ENCODE results near the gene EOLA2.
"Not testable (repeated sequence)": the region's sequence is repeated elsewhere in the genome, so short reads cannot be mapped to it uniquely, and the experiment has no call there.

The EOLA2 gene

DNA sequence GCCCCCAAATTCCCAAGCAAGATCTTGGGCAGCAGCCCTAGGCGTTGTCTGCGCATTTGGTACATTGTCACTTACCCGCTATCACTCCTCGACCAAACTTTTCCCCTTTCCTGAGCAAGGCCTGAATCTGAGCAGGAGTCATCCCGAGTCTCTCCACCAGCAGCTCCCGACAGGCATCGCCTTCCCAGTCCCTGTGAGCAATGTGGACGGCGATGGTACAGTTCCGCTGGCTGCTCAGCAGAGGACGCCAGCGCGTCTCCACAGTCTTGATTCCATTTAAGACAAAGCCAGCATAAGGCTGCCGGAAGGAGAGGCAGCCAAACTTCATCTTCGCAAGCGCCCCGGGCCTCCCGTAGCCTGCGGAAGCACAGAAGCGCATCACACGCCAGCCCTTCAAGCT lies 4.7 kb downstream of the EOLA2 start:
- in situ Hi-C loops (cut with MboI; ENCODE audit: low sequenced_read_pairs) = not testable (repeated sequence)

- in situ Hi-C loops (cut with MboI; ENCODE audit: low sequenced_read_pairs) = not testable (repeated sequence)
Measured at GRCh38 chrX:149932970-149933369, 5.3 kb downstream of the EOLA2 start.

- in situ Hi-C loops (cut with MboI; ENCODE audit: low sequenced_read_pairs) = not testable (repeated sequence)
Measured at GRCh38 chrX:149932150-149932549, 6.1 kb downstream of the EOLA2 start.

DNA sequence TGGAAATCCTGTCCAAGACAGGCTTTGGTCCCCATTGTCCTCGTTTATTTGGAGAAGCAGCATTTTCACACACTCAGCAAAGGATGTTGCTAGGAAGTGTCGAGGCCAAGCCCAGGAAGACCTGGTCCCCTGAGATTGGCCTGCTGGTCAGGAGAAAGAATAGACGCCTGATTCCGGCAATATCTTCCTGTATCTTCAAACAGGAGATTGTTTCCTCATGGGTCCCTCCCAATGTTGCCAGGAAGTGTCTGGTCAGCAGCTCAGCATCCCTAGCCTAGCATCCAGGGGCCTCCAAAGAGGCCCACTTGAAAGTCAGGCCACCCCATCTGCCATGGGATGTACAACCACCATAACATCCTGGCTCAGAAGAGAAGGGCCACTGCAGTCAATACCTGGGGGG lies 6.9 kb downstream of the EOLA2 start:
- in situ Hi-C loops (cut with MboI; ENCODE audit: low sequenced_read_pairs) = not testable (repeated sequence)

GRCh38 chrX:149929400-149929799 lies 8.9 kb downstream of the EOLA2 start, which contains the start of gene HSFX4:
Gene HSFX4 (plus strand): TSS chrX:149929573. CDS start chrX:149929645, 72 bp downstream.
- in situ Hi-C loops (cut with MboI; ENCODE audit: low sequenced_read_pairs) = not testable (repeated sequence)

DNA sequence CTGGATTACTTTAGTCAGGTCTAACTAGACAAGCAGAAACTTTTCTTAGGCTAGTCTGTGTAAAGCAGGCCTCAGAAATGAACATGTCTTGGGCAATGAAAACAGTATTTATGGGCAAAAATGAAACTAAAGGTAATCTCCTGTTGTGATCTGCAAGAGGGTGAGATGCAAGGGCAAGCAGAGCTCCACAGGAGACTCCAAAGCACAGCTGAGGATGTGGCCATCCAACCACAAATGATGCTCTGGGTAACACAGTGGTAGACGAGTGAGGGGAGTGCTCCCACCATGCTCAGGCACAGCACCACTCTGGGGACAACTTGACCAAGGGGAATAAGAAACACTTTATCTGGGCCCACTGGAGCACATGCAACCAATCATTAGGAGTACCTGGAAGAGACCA lies 9.7 kb downstream of the EOLA2 start:
- in situ Hi-C loops (cut with MboI; ENCODE audit: low sequenced_read_pairs) = not testable (repeated sequence)

GRCh38 chrX:149927964-149928258 lies 10.4 kb downstream of the EOLA2 start:
- in situ Hi-C loops (cut with MboI; ENCODE audit: low sequenced_read_pairs) = not testable (repeated sequence)

DNA sequence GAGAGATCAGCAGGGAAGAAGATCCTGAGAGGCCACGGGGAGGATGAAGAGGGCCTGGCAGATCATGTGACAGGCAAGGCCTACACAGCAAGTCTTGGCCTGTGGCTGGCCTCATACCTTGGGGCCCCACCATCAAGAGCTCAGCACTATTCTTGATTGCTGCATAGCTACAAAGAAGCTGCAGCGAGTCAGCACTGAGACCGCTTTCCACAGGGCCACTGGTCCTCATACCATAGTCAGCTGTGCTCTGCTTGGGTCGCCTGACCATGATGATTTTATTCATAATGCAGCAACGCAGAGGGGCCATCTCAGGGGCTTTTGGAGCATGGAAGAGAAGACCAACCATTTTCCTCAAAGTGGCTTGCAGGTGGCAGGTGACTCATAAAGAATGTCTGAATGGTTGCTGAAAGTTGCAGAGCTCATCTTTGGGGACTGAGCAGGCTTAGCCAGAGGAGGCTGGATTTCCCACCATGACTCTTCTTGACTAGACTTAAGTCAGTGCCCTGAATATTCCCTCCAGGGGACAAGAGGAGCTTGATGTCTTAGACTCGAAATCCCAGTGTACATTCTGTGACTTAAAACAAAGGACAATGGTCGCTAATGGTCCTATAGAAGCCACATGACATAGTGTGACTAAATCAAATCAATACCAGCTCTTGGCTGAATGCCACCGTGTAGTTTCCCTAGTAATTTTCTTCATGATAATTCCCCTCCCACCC lies 10.9 kb downstream of the EOLA2 start:
- in situ Hi-C loops (cut with MboI; ENCODE audit: low sequenced_read_pairs) = not testable (repeated sequence)

- in situ Hi-C loops (cut with MboI; ENCODE audit: low sequenced_read_pairs) = not testable (repeated sequence)
Measured at GRCh38 chrX:149924434-149924833, 13.9 kb downstream of the EOLA2 start.

DNA sequence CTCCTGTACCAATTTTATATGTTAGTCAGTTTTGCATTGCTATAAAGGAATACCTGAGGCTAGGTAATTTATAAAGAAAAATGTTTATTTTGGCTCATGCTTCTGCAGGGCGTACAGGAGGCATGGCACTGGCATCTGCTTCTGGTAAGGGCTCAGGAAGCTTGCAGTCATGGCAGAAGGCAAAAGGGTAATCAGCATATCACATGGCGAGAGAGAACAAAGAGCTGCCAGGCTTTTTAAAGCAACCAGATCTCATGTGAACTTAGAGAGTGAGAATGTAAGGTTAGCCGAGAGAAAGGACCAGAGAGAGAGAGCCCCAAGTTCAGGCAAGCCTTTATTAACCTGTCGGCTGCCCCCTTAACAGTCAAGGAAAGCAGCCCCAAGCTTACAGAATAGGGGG lies 14.5 kb downstream of the EOLA2 start:
- in situ Hi-C loops (cut with MboI; ENCODE audit: low sequenced_read_pairs) = not testable (repeated sequence)

- in situ Hi-C loops (cut with MboI; ENCODE audit: low sequenced_read_pairs) = no loop called here
Measured at GRCh38 chrX:149916745-149917392, 21.4 kb downstream of the EOLA2 start.

- in situ Hi-C loops (cut with MboI; ENCODE audit: low sequenced_read_pairs) = no loop called here
Measured at GRCh38 chrX:149910178-149910695, 28.1 kb downstream of the EOLA2 start.

DNA sequence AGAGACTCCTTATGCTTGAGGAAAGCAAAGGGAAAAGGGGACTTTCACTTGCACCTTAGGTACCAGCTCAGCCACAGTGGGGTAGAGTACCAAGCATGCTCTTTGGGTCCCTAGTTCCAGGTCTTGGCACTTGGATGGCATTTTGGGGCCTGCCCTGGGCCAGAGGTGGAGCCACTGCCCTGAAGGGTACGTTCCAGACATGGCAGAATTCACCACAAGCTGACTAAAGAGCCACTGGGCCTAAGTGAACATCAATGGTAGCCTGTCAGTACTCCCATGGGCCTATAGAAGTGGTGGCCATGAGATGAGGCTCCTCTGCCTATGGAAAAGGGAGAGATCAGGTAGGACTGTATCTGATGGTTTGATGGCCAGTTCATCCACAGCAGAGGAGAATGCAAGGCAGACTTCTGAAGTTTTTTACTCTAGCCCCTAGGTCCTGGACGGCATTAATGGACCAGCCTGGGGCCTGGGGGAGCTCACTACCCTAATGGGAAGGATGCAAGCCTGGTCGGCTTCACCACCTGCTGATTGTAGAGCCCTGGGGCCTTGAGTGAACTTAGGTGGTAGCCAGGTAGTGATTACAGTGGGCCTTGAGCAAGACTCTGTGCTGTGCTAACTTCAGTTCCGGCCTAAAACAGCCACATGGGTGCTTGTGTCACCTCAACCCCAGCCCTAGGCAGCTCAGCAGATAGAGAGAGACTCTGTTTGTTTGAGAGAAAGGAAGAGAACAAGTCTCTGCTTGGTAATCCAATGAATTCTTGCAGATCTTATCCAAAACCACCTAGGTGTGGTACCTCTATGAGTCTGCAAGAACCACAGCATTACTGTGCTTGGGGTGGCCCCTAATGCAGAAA lies 28.7 kb downstream of the EOLA2 start:
- in situ Hi-C loops (cut with MboI; ENCODE audit: low sequenced_read_pairs) = no loop called here

- in situ Hi-C loops (cut with MboI; ENCODE audit: low sequenced_read_pairs) = no loop called here
Measured at GRCh38 chrX:149908727-149909126, 29.6 kb downstream of the EOLA2 start.

- in situ Hi-C loops (cut with MboI; ENCODE audit: low sequenced_read_pairs) = no loop called here
Measured at GRCh38 chrX:149908308-149908707, 30.0 kb downstream of the EOLA2 start.

DNA sequence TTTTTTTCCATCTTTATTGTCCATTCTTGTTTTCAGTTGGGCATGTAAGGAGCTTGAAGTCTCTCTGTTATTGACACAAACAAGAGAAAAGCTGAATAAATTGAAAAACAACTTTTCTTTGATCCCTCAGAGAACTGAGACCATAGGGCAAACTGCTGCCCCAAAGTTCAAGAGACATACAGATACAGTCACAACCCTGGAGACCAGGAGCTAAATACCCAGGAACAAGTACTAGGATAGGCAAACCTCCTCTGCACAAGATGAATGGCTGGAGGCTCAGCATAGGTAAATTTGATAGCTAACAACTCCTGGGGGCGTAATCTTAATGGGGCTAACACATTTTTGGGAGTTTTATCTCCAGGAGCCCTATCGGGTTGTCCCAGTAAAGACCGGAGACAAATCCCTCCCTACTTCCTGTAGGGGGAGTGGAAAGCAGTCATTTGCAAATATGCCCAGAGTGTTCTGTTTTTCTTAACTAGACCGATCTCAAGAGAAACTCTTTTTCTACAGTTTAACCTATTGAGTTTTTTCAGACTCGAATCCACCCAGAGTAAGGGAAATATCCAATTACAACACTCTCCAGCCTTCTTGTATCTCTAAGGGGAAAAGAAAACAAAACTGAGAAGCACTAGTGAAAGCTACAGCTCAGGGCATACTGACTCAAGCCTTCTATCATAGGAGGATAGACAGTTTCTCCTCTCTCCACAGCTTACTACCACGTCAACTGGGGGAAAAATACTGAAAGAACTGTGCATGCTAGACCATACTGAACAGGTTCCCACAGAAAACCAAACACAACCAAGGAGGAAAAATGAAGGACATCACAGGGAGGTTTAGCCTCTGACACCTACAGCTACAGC lies 34.2 kb downstream of the EOLA2 start:
- in situ Hi-C loops (cut with MboI; ENCODE audit: low sequenced_read_pairs) = no loop called here

- in situ Hi-C loops (cut with MboI; ENCODE audit: low sequenced_read_pairs) = no loop called here
Measured at GRCh38 chrX:149898554-149898953, 39.7 kb downstream of the EOLA2 start.

- in situ Hi-C loops (cut with MboI; ENCODE audit: low sequenced_read_pairs) = not testable (repeated sequence)
Measured at GRCh38 chrX:149890828-149891227, 47.5 kb downstream of the EOLA2 start.
